ENCODE data around the gene CACNG7.

CACNG7 gene

GRCh38 chr19:53898636-53899341 lies 10.3 kb upstream of the CACNG7 start:
- ATAC-seq = peak; percentile 38
- TF ChIP-seq RARB (CRISPR knock-in tag; IDR thresholded peaks at IDR 0.05) = no peak
- TF ChIP-seq SNAI2 (CRISPR knock-in tag; IDR thresholded peaks at IDR 0.05) = no peak
- no peak for TF ChIP-seq ZC3H10 (CRISPR knock-in tag; IDR thresholded peaks at IDR 0.05)
- TF ChIP-seq ZFP3 (CRISPR knock-in tag; IDR thresholded peaks at IDR 0.05) = no peak

- TF ChIP-seq TSHZ2 (CRISPR knock-in tag; IDR thresholded peaks at IDR 0.05) (no peak), SNAI2 (CRISPR knock-in tag; IDR thresholded peaks at IDR 0.05) (no peak), ZFP30 (CRISPR knock-in tag; IDR thresholded peaks at IDR 0.05) (no peak), ZNF8 (CRISPR knock-in tag; IDR thresholded peaks at IDR 0.05) (no peak), TOX (CRISPR knock-in tag; IDR thresholded peaks at IDR 0.05; ENCODE audit: borderline replicate concordance) (no peak), GLIS3 (CRISPR knock-in tag; IDR thresholded peaks at IDR 0.05) (no peak), ISL1 (CRISPR knock-in tag; IDR thresholded peaks at IDR 0.05) (no peak), PPARA (CRISPR knock-in tag; IDR thresholded peaks at IDR 0.05; ENCODE audit: borderline replicate concordance) (no peak), PATZ1 (CRISPR knock-in tag; IDR thresholded peaks at IDR 0.05; ENCODE audit: borderline replicate concordance) (no peak), POU6F1 (CRISPR knock-in tag; IDR thresholded peaks at IDR 0.05; ENCODE audit: borderline replicate concordance, low read depth) (no peak), ZC3H10 (CRISPR knock-in tag; IDR thresholded peaks at IDR 0.05) (no peak), BACH2 (CRISPR knock-in tag; IDR thresholded peaks at IDR 0.05; ENCODE audit: borderline replicate concordance) (no peak), RARB (CRISPR knock-in tag; IDR thresholded peaks at IDR 0.05) (no peak), ZFP3 (CRISPR knock-in tag; IDR thresholded peaks at IDR 0.05) (no peak), CSRNP3 (CRISPR knock-in tag; IDR thresholded peaks at IDR 0.05) (no peak), CSDC2 (CRISPR knock-in tag; IDR thresholded peaks at IDR 0.05) (no peak), ZNF565 (CRISPR knock-in tag; conservative IDR thresholded peaks at IDR 0.05; ENCODE audit: low read depth) (no peak), ZNF70 (CRISPR knock-in tag; IDR thresholded peaks at IDR 0.05) (no peak), OSR1 (CRISPR knock-in tag; IDR thresholded peaks at IDR 0.05) (no peak), TCF4 (CRISPR knock-in tag; IDR thresholded peaks at IDR 0.05; ENCODE audit: borderline replicate concordance) (no peak)
- ATAC-seq = no peak
Observed at GRCh38 chr19:53900191-53900860, 8.8 kb upstream of the CACNG7 start.

- TF ChIP-seq ESRRG (CRISPR knock-in tag; IDR thresholded peaks at IDR 0.05) (no peak), CREB5 (CRISPR knock-in tag; IDR thresholded peaks at IDR 0.05; ENCODE audit: low read depth) (no peak)
- ATAC-seq = no peak
Observed at GRCh38 chr19:53903055-53903680, 5.9 kb upstream of the CACNG7 start.
